ENCODE data around the gene NCR1.
A peak's percentile ranks its signal among the peaks of the same experiment; 100 is the strongest.
"Not testable (repeated sequence)": the region's sequence is repeated elsewhere in the genome, so short reads cannot be mapped to it uniquely, and the experiment has no call there.

NCR1 gene

GRCh38 chr19:54905803-54906511 is at the start of gene NCR1:
Gene NCR1 (plus strand): TSS chr19:54906148. CDS start chr19:54906188, 40 bp downstream.
- no peak within 1 kb of the TSS for H3K27ac ChIP-seq
- TF ChIP-seq CTCF (conservative IDR thresholded peaks at IDR 0.05) = no peak

GRCh38 chr19:54858476-54858875 is 47.5 kb upstream of the NCR1 start:
- H3K27ac ChIP-seq = not testable (repeated sequence)

- H3K27ac ChIP-seq = not testable (repeated sequence)
These were observed 46.5 kb upstream of the NCR1 start for GRCh38 chr19:54859421-54859820.

GRCh38 chr19:54863459-54863858 is 42.5 kb upstream of the NCR1 start:
- H3K27ac ChIP-seq = not testable (repeated sequence)

DNA sequence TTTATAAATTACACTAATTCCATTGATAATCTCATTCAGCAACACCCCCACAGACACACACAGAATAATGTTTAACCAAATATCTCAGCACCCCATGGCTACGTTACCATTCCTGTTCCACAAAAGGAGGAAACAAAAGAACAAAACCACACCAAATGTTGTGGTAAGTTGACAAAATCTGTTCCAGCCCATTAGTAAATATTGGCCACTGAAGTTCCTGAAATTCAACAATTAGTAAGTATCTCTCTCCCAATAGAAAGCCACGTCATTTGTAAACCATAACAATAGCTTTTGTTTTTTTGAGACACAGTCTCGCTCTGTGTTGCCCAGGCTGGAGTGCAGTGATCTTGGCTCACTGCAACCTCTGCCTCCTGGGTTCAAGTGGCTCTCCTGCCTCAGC is 34.3 kb upstream of the NCR1 start:
- H3K27ac ChIP-seq = no peak overlapping the region
- TF ChIP-seq CTCF (conservative IDR thresholded peaks at IDR 0.05) = no peak

GRCh38 chr19:54873990-54874389 is 32.0 kb upstream of the NCR1 start, which contains the start of gene FCAR:
Gene FCAR (plus strand): TSS chr19:54874235. CDS start chr19:54874290, 55 bp downstream.
- 0 out of 2 replicates have a peak within 1 kb of the TSS, but pooled peaks have one; percentile 3 for H3K27ac ChIP-seq
- no peak for TF ChIP-seq CTCF (conservative IDR thresholded peaks at IDR 0.05)

DNA sequence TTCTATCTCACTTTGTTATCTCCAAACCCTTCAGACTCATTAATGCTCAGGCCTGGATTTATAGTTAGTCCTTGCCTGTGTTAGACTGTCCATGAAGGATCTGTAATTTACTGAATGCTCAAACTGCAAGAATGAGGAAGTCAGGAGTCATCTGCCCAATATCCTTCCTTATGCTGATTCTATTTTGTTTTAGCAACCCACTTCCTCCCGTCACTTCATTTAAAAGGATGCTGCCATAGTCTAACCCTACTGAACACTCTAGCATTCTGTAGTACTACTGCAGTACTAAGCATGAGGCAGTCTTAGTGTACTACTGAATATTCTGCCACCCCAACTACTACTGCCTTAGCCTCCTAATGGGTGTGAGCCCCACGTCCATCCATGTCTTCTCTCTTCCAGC is 30.4 kb upstream of the NCR1 start:
- no peak for TF ChIP-seq CTCF (conservative IDR thresholded peaks at IDR 0.05)
- H3K27ac ChIP-seq = no peak overlapping the region

DNA sequence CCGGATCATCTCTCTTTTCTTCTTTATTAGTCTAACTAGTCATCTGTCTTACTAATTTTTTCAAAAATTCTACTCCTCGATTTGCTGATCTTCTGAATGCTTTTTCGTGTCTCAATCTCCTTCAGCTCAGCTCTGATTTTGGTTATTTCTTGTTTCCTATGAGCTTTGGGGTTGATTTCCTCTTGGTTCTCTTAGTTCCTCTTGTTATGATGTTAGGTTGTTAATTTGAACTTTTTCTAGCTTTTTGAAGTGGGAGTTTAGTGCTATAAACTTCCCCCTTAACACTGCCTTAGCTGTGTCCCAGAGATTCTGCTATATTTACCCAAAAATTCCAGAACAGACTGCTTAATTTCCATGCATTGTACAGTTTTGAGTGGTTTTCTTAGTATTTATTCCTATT is 28.5 kb upstream of the NCR1 start:
- H3K27ac ChIP-seq = no peak overlapping the region
- no peak for TF ChIP-seq CTCF (conservative IDR thresholded peaks at IDR 0.05)

DNA sequence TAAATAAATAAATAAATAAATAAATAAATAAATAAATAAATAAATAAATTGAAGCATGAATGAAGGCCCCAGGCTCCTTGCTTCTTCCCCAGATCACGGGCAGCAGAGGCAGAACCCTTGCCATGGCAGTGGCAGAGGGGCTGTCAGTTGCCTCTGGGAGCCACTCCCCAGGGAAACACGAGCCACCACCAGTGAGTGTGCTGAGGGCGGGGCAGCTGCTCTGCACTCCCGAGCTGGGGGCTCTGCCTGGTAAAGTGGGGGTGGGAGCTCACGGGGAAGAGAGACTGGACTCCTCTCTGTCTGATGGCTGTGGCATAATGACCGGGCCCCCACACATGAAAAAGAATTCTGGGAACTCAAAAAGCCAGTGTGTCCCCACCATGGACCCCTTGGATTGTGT is 24.1 kb upstream of the NCR1 start:
- no peak for TF ChIP-seq CTCF (conservative IDR thresholded peaks at IDR 0.05)
- no peak overlapping the region for H3K27ac ChIP-seq
